AG04450 (cell line): Measurements from ENCODE around the gene CAMK2N2. TPM values are rescaled to one million over a fixed set of nuclear protein-coding genes. Genes with fewer than 3 reads are reported as not detected.

ENCODE experiments used
- CTCF ChIA-PET: fragments of 300-600, 350-600 bp; formaldehyde crosslinking; extraction: SDS; loops from one replicate; lab custom pipeline; 2022; ENCODE audit warnings: antibody characterized with exemption, inconsistent platforms; lab: Charles Lee
- POLR2A ChIA-PET: fragments of 350-600 bp; formaldehyde crosslinking; extraction: SDS; loops from one replicate; lab custom pipeline; 2021; ENCODE audit warnings: antibody characterized with exemption, inconsistent platforms; lab: Yijun Ruan, JAX
- DNase-seq: peaks from one replicate; pipeline ENCODE4 v3.0.0-alpha.2; 2011; ENCODE audit warnings: low read depth, low spot score
- H3K27ac ChIP-seq: one replicate; pipeline ENCODE4 v1.5.1; 2012; ENCODE audit warnings: low read depth, low read length, control low read depth
- H3K27me3 ChIP-seq: one replicate; pipeline ENCODE4 v1.6.0; 2012; ENCODE audit warnings: low read length; ENCODE audit not compliant: control insufficient read depth, insufficient read depth
- H3K4me3 ChIP-seq: 2 replicates; pipeline ENCODE4 v1.5.1; 2011; ENCODE audit warnings: mild to moderate bottlenecking, low read depth, low read length, control low read depth
- H3K9me3 ChIP-seq: 2 replicates; pipeline ENCODE4 v1.5.1; 2012; ENCODE audit warnings: low read length; ENCODE audit not compliant: control insufficient read depth, insufficient read depth
- CTCF ChIP-seq: IDR thresholded peaks from 2 replicates; pipeline ENCODE4 v1.5.1; 2011; ENCODE audit warnings: low read depth, low read length, control low read depth, inconsistent platforms
- polyA plus RNA-seq: library from polyadenylated mRNA; depleted of rRNA; stranded (reverse); fragments of >200 nt; gene quantifications from 2 replicates; pipeline ENCODE4 v1.2.3, GENCODE V29; 2011

Gene CAMK2N2
- polyA plus RNA-seq, 1 experiment: 0.07 TPM

DNA sequence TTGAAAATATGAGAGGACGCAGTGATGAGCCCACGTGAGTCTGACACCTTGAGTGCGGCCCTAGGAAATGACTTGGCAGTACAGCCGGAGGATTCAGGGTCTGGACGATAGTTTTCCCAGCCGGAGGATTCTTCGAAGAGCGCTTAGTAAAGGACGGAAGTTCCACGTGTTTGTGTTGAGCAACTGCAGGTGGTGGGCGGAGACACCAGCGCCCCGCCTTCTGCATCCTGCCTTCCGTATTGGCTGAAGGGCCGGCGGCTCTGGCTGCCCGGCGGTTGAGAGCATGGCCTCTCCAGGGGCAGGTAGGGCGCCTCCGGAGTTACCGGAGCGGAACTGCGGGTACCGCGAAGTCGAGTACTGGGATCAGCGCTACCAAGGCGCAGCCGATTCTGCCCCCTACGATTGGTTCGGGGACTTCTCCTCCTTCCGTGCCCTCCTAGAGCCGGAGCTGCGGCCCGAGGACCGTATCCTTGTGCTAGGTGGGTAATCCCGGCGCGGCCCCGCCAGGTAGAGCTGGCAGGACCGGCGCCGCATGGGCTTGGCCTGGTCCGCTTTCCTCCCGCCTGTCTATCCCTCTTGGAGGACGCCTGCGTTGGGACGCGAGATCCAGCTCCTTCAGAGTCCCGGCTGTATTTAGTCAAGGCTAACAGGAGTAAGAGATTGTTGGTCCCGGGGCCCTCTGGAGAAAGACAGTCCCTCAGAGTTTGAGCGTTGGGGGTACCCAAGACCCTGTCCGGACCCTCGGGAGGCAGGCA, 11.8 kb downstream of the CAMK2N2 start, which contains the start of gene EEF1AKMT4:
EEF1AKMT4 (plus strand) TSS at position 261 of the 755 bp plus-strand sequence; CDS start at position 284, 23 bp downstream.
- H3K27ac ChIP-seq: peak within 1 kb of the TSS; percentile 94
- H3K9me3 ChIP-seq: peaks cover 4% of the 10 kb centered on the region; the same call in 1 of the 2 replicates
- CTCF ChIA-PET: interaction anchor here (0.6 to 2.8 kb wide), 62 partner anchors 9 to 459 kb away, joined by 3 to 22 read pairs (median 4); partner anchors contain the start of genes ABCC5, ABCF3, CAMK2N2 and DVL3
- TF ChIP-seq CTCF: peak; percentile 61
- H3K4me3 ChIP-seq: peak within 1 kb of the TSS; percentile 88
- no peaks in the 10 kb centered on the region for H3K27me3 ChIP-seq
- POLR2A ChIA-PET: interaction anchor here (0.6 to 0.8 kb wide), 2 partner anchors 38 to 66 kb away, joined by 3 to 4 read pairs; no protein-coding TSS in a partner anchor
- DNase-seq: peak; percentile 97

DNA sequence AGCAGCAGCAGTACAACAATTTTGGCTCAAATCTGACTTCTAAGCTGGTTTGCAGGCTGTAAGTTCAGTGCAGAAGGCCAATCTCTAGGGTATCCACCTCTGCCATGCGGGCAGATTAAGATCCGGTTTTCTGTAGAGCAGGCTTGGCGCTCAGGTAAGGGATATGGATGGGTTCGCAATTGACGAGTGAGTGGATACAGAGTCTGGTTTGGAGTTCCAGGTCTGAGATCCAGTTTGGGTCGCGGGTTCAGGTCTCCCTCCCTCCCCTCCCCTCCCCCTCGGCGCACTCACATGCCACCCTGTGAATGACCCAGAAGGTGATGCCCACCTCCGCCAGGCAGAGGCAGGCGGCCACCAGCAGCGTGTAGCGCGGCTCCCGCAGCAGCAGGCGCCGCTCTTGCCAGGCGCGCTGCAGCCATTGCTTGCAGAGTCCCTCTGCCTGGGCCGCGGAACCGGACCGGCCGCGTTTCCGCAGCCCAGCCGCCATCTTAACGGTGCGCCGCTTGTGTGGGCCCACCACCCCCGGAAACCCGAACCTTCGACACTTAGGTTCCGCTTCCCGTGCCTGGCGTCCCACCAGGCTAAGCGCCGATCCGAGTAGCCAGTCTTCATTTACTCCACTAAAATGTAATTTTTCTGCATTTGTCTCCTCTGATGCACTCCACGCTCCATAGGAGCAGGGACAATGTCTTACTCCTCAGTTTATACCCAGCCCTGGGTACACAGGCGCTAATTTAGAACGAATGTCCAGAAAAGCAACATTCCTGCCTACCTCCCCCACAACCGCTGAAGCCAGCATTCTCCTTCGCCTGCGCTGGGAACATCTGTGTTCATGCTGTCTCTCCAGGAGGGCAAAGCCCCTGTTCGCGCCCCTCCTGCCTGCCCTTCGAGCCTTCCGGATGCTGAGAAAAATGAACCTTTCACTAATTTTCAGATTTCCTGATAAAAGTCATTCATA, 12.6 kb downstream of the CAMK2N2 start, which contains the start of gene ALG3:
ALG3 (minus strand) TSS at position 509 of the 958 bp plus-strand sequence; CDS start at position 487, 22 bp downstream.
- H3K9me3 ChIP-seq: peaks cover 4% of the 10 kb centered on the region; the same call in 1 of the 2 replicates
- TF ChIP-seq CTCF: no peak
- no peaks in the 10 kb centered on the region for H3K27me3 ChIP-seq
- DNase-seq: peak; percentile 67
- ChIA-PET CTCF (interaction anchor here (0.6 to 1.4 kb wide), 3 partner anchors 12 to 98 kb away, joined by 3 to 19 read pairs (median 6); partner anchors contain the start of gene CAMK2N2), POLR2A (no interaction called here)
- H3K4me3 ChIP-seq: peak within 1 kb of the TSS; percentile 88
- peak within 1 kb of the TSS; percentile 94 for H3K27ac ChIP-seq

GRCh38 chr3:184242297-184242685, 19.1 kb downstream of the CAMK2N2 start:
- Histone ChIP-seq H3K9me3 (peaks cover 3% of the 10 kb centered on the region; the same call in 1 of the 2 replicates), H3K27ac (no peak overlapping the region), H3K4me3 (no peak overlapping the region), H3K27me3 (peaks cover 8% of the 10 kb centered on the region)
- no peak for TF ChIP-seq CTCF
- ChIA-PET POLR2A (no interaction called here), CTCF (interaction anchor here (2.1 kb wide), 1 partner anchor 347 kb away, joined by 4 read pairs; no protein-coding TSS in a partner anchor)
- DNase-seq: no peak

DNA sequence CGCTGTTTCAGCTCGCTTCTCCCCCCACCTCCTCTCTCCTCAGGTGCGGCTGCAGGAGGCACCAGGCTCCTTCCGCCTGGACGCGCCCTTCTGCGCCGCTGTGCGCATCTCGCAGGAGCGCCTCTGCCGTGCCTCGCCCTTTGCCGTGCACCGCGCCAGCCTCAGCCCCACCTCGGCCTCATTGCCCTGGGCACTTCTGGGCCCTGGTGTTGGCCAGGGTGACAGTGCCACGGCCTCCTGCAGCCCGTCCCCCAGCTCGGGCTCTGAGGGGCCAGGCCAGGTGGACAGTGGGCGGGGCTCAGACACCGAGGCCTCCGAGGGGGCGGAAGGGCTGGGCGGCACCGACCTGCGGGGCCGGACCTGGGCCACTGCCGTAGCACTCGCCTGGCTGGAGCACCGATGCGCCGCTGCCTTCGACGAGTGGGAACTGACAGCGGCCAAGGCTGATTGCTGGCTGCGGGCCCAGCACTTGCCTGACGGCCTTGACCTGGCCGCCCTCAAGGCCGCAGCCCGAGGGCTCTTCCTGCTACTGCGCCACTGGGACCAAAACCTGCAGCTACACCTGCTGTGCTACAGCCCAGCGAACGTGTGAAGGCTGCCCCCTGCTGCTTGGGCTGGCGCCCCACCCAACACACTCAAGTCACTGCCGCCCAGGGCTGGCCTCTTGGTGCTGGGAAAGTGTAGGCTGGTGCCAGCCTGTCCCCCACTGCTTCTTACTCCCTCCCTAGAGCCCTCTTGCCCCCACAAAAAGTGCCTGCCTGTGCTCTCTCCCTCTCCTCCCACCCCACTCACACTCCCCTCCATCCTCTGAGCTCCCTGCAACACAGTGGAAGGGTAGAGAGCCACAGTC, 19.7 kb downstream of the CAMK2N2 start:
- no peak for DNase-seq
- ChIA-PET CTCF (interaction anchor here (1.8 to 3.0 kb wide), 3 partner anchors 9 to 346 kb away, joined by 4 to 20 read pairs (median 8); partner anchors contain the start of gene EEF1AKMT4), POLR2A (no interaction called here)
- Histone ChIP-seq H3K27me3 (peaks cover 11% of the 10 kb centered on the region), H3K4me3 (no peak overlapping the region), H3K9me3 (peaks cover 3% of the 10 kb centered on the region; the same call in 1 of the 2 replicates), H3K27ac (no peak overlapping the region)
- TF ChIP-seq CTCF: peak; percentile 61
